ENCODE data around the gene CDX2. TPM values are rescaled to one million over a fixed set of nuclear protein-coding genes. Genes with fewer than 3 reads are reported as not detected.

Gene CDX2
- total RNA-seq, 1 experiment from 2014 or later, result not detected

GRCh38 chr13:27921421-27921960 is 47.6 kb downstream of the CDX2 start:
- intact Hi-C loops (cut with micrococcal nuclease; ENCODE audit: unreplicated experiment), result no loop called here
- H3K4me3 ChIP-seq (ENCODE audit: low read depth, low read length, poor library complexity, severe bottlenecking), result peak overlapping the region; percentile 33
- peaks cover 100% of the 10 kb centered on the region for H3K27me3 ChIP-seq (replicated peaks; ENCODE audit: insufficient read depth, low read depth, low read length, poor library complexity)
- no peak for DNase-seq (ENCODE audit: low spot score)
- BruUV-seq (replicated peaks), result no TSS peak
- no peaks in the 10 kb centered on the region for H3K9me3 ChIP-seq (ENCODE audit: low read depth, low read length, poor library complexity, severe bottlenecking)
- H3K4me1 ChIP-seq (ENCODE audit: insufficient read depth, low read length, poor library complexity, severe bottlenecking), result peaks cover 16% of the 10 kb centered on the region
- no peak overlapping the region for H3K27ac ChIP-seq (ENCODE audit: low read depth, low read length, poor library complexity, severe bottlenecking)
- H3K36me3 ChIP-seq (ENCODE audit: insufficient read depth, low read length, poor library complexity, severe bottlenecking), result no peaks in the 10 kb centered on the region
- POLR2A ChIA-PET (ENCODE audit: low non-redundant PET), result no interaction called here
- CTCF ChIA-PET, result no interaction called here
- TF ChIP-seq EZH2 (IDR thresholded peaks at IDR 0.05; ENCODE audit: borderline replicate concordance, low read depth, low read length, poor library complexity, severe bottlenecking) (no peak), CTCF (conservative IDR thresholded peaks at IDR 0.05; ENCODE audit: low read depth, low read length) (no peak)

GRCh38 chr13:27920677-27921420 is 48.3 kb downstream of the CDX2 start:
- Histone ChIP-seq H3K9me3 (ENCODE audit: low read depth, low read length, poor library complexity, severe bottlenecking) (no peaks in the 10 kb centered on the region), H3K4me1 (ENCODE audit: insufficient read depth, low read length, poor library complexity, severe bottlenecking) (peaks cover 16% of the 10 kb centered on the region), H3K27me3 (replicated peaks; ENCODE audit: insufficient read depth, low read depth, low read length, poor library complexity) (peaks cover 99% of the 10 kb centered on the region), H3K27ac (ENCODE audit: low read depth, low read length, poor library complexity, severe bottlenecking) (no peak overlapping the region), H3K4me3 (ENCODE audit: low read depth, low read length, poor library complexity, severe bottlenecking) (peak overlapping the region; percentile 33), H3K36me3 (ENCODE audit: insufficient read depth, low read length, poor library complexity, severe bottlenecking) (no peaks in the 10 kb centered on the region)
- ChIA-PET CTCF (no interaction called here), POLR2A (ENCODE audit: low non-redundant PET) (no interaction called here)
- no peak for DNase-seq (ENCODE audit: low spot score)
- intact Hi-C loops (cut with micrococcal nuclease; ENCODE audit: unreplicated experiment), result no loop called here
- TF ChIP-seq CTCF (conservative IDR thresholded peaks at IDR 0.05; ENCODE audit: low read depth, low read length) (no peak), EZH2 (IDR thresholded peaks at IDR 0.05; ENCODE audit: borderline replicate concordance, low read depth, low read length, poor library complexity, severe bottlenecking) (peak; percentile 59)
- BruUV-seq (replicated peaks), result no TSS peak

- Histone ChIP-seq H3K9me3 (ENCODE audit: low read depth, low read length, poor library complexity, severe bottlenecking) (no peaks in the 10 kb centered on the region), H3K4me1 (ENCODE audit: insufficient read depth, low read length, poor library complexity, severe bottlenecking) (peaks cover 16% of the 10 kb centered on the region), H3K36me3 (ENCODE audit: insufficient read depth, low read length, poor library complexity, severe bottlenecking) (no peaks in the 10 kb centered on the region), H3K27me3 (replicated peaks; ENCODE audit: insufficient read depth, low read depth, low read length, poor library complexity) (peaks cover 99% of the 10 kb centered on the region), H3K27ac (ENCODE audit: low read depth, low read length, poor library complexity, severe bottlenecking) (no peak within 1 kb of the TSS), H3K4me3 (ENCODE audit: low read depth, low read length, poor library complexity, severe bottlenecking) (peak within 1 kb of the TSS; percentile 33)
- POLR2A ChIA-PET (ENCODE audit: low non-redundant PET), result no interaction called here
- TF ChIP-seq CTCF (conservative IDR thresholded peaks at IDR 0.05; ENCODE audit: low read depth, low read length), result no peak
- TF ChIP-seq EZH2 (IDR thresholded peaks at IDR 0.05; ENCODE audit: borderline replicate concordance, low read depth, low read length, poor library complexity, severe bottlenecking), result peak; percentile 90
- CTCF ChIA-PET, result interaction anchor here (0.6 kb wide), 2 partner anchors 60 to 830 kb away, joined by 3 read pairs; no protein-coding TSS in a partner anchor
- DNase-seq (ENCODE audit: low spot score), result peak; percentile 46
- BruUV-seq (replicated peaks), result no TSS peak
- intact Hi-C loops (cut with micrococcal nuclease; ENCODE audit: unreplicated experiment), result no loop called here
Observed at GRCh38 chr13:27919934-27920676, 49.0 kb downstream of the CDX2 start, which contains the start of gene PDX1. Gene PDX1, plus strand, starts transcription at chr13:27920000. Its CDS starts 139 bp downstream, at chr13:27920139.

All from A673 (cell line).